ENCODE data around the gene FGGY.

- no peak for TF ChIP-seq EZH2 (IDR thresholded peaks at IDR 0.05)
- TF ChIP-seq POLR2AphosphoS5 (IDR thresholded peaks at IDR 0.05; ENCODE audit: borderline replicate concordance, low read depth, low read length): no peak
Measured at GRCh38 chr1:59322394-59322793, 25.5 kb downstream of the FGGY start.
